Hepatocyte (in vitro differentiated cells): Measurements from ENCODE around the gene TMEM19. TPM values are rescaled to one million over a fixed set of nuclear protein-coding genes. Genes with fewer than 3 reads are reported as not detected.

Source experiments
- DNase-seq: peaks from one replicate; pipeline ENCODE4 v3.0.0-alpha.2; 2016; ENCODE audit warnings: low spot score
- H2AFZ ChIP-seq: fragments of 200-600 bp; sonication (generic); 2 replicates; pipeline ENCODE4 v1.6.0; 2016; ENCODE audit warnings: antibody characterized with exemption, mild to moderate bottlenecking
- H3K27ac ChIP-seq: fragments of 200-600 bp; sonication (generic); 2 replicates; pipeline ENCODE4 v1.5.1; 2016; ENCODE audit warnings: mild to moderate bottlenecking
- H3K27me3 ChIP-seq: fragments of 200-600 bp; sonication (generic); 2 replicates; pipeline ENCODE4 v1.6.1; 2016
- H3K36me3 ChIP-seq: fragments of 200-600 bp; sonication (generic); replicated peaks from 2 replicates; pipeline ENCODE4 v1.5.1; 2016; ENCODE audit warnings: low read depth; ENCODE audit not compliant: insufficient read depth
- H3K4me1 ChIP-seq: fragments of 200-600 bp; sonication (generic); 2 replicates; pipeline ENCODE4 v1.5.1; 2016; ENCODE audit warnings: mild to moderate bottlenecking, moderate library complexity; ENCODE audit not compliant: insufficient read depth
- H3K4me2 ChIP-seq: fragments of 200-600 bp; sonication (generic); 2 replicates; pipeline ENCODE4 v1.6.0; 2016
- H3K4me3 ChIP-seq: fragments of 200-600 bp; sonication (generic); 2 replicates; pipeline ENCODE4 v1.5.1; 2016; ENCODE audit warnings: mild to moderate bottlenecking
- H3K79me2 ChIP-seq: fragments of 200-600 bp; sonication (generic); 2 replicates; pipeline ENCODE4 v1.6.0; 2017; ENCODE audit warnings: mild to moderate bottlenecking
- H3K9me2 ChIP-seq: fragments of 200-600 bp; sonication (generic); replicated peaks from 2 replicates; pipeline ENCODE4 v1.6.0; 2017; ENCODE audit warnings: mild to moderate bottlenecking; ENCODE audit not compliant: insufficient read depth
- H3K9me3 ChIP-seq: fragments of 200-600 bp; sonication (generic); 2 replicates; pipeline ENCODE4 v1.5.1; 2016; ENCODE audit warnings: low read depth, mild to moderate bottlenecking
- H4K20me1 ChIP-seq: fragments of 200-600 bp; sonication (generic); 2 replicates; pipeline ENCODE4 v1.6.0; 2016; ENCODE audit warnings: mild to moderate bottlenecking; ENCODE audit not compliant: insufficient read depth, poor library complexity, severe bottlenecking
- EZH2 ChIP-seq: fragments of 200-600 bp; sonication (generic); IDR thresholded peaks from 2 replicates; pipeline ENCODE4 v1.6.1; 2016; ENCODE audit warnings: antibody characterized with exemption, mild to moderate bottlenecking, borderline replicate concordance
- EZH2phosphoT487 ChIP-seq: fragments of 200-600 bp; sonication (generic); IDR thresholded peaks from one replicate; pipeline ENCODE4 v1.6.1; 2018; ENCODE audit warnings: antibody characterized with exemption, mild to moderate bottlenecking, low read depth, moderate library complexity; ENCODE audit not compliant: unreplicated experiment, severe bottlenecking
- WGBS: methylation state at CpG from one replicate; pipeline ENCODE4 v1.1.6; 2016; ENCODE audit warnings: low lambda C conversion rate; ENCODE audit errors: missing lambda C conversion rate; 5-methylcytosine and 5-hydroxymethylcytosine counted together
- polyA plus RNA-seq: library from polyadenylated mRNA; unstranded; fragments of >200 nt; fragmentation: Nextera tagmentation; extraction: Ambion mirVana; gene quantifications from 2 replicates; pipeline ENCODE4 v1.2.1, GENCODE V29; 2016
- total RNA-seq: library from RNA; depleted of rRNA; stranded (reverse); fragments of >200 nt; gene quantifications from 2 replicates; pipeline ENCODE4 v1.2.3, GENCODE V29; 2014
- TF ChIP-seq, protein P1 (sequence below): fragments of 200-600 bp; sonication (generic); IDR thresholded peaks from 2 replicates; pipeline ENCODE4 v1.5.1; 2016; ENCODE audit warnings: antibody characterized with exemption, mild to moderate bottlenecking; ENCODE audit not compliant: poor library complexity

TMEM19 gene
- total and polyA plus RNA-seq, 2 experiments from 2014 or later = 24.1 to 24.8 TPM

DNA sequence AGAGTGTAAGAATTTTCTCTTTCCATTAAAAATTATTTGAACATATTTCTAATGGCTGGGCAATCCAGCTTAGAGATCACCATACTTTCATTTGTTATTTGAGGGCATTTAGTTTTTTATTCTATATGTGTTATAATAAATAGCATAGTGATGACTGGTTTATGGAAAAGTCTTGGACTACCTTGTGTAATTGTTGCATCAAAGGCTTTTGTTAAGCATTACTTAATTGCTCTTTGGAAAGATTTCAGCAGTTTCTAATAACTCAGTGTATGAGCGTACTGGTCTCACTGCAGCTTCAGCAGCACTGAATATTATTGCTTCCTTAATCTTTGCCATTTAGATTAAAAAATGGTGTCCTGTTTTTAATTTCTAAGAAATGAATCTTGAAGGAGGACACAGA is 22.8 kb downstream of the TMEM19 start:
- WGBS = 94% methylated on average over 1 of the region's 1 CpG
- Histone ChIP-seq H4K20me1 (no peaks in the 10 kb centered on the region), H3K36me3 (no peaks in the 10 kb centered on the region), H2AFZ (no peak overlapping the region), H3K4me1 (no peaks in the 10 kb centered on the region), H3K79me2 (no peaks in the 10 kb centered on the region), H3K4me3 (no peak overlapping the region), H3K4me2 (no peak overlapping the region), H3K27ac (no peak overlapping the region), H3K27me3 (no peaks in the 10 kb centered on the region), H3K9me3 (no peaks in the 10 kb centered on the region), H3K9me2 (no peaks in the 10 kb centered on the region)
- DNase-seq = no peak
- TF ChIP-seq EZH2phosphoT487 (no peak), EZH2 (no peak)
- TF ChIP-seq, protein P1, sequence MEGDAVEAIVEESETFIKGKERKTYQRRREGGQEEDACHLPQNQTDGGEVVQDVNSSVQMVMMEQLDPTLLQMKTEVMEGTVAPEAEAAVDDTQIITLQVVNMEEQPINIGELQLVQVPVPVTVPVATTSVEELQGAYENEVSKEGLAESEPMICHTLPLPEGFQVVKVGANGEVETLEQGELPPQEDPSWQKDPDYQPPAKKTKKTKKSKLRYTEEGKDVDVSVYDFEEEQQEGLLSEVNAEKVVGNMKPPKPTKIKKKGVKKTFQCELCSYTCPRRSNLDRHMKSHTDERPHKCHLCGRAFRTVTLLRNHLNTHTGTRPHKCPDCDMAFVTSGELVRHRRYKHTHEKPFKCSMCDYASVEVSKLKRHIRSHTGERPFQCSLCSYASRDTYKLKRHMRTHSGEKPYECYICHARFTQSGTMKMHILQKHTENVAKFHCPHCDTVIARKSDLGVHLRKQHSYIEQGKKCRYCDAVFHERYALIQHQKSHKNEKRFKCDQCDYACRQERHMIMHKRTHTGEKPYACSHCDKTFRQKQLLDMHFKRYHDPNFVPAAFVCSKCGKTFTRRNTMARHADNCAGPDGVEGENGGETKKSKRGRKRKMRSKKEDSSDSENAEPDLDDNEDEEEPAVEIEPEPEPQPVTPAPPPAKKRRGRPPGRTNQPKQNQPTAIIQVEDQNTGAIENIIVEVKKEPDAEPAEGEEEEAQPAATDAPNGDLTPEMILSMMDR = no peak

DNA sequence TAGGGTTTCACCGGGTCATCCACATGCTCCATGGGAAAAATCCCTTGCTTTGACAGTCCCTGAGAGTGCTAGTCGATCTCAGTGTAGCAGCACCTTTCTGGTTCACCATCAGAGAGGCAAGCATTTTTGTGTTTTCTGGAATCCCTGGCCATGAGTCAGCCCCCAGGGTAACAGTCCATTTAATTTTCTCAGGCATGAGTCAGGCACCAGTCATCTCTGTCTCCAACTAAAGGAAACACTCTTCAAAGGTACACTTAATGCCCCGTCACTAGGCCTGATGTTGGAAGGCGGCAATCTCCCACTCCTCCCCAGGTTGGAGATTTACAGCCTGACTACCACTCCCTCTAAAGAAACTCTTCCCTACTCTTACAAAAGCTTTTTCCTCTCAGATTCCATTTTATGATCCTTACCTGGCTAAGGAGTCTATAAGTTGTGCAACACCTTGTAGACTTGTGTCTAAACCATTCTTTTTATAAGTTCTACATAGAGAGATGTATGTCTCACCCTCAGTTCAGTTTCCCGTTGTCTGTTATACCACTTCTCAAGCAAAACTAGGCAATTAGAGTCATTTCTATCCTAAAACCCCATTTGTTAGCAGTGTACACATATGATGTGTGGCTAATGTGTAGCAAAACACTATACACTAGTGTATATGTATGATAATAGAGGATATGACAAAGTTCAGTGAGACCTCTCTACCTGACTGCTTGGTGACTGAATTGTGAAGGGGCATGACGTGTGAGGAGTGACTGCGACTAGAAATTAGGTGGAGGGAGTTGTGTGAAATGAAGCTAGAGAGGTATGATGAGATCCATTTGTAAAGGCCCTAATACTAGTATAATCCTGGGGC is 24.6 kb downstream of the TMEM19 start:
- no peak overlapping the region for H2AFZ ChIP-seq

DNA sequence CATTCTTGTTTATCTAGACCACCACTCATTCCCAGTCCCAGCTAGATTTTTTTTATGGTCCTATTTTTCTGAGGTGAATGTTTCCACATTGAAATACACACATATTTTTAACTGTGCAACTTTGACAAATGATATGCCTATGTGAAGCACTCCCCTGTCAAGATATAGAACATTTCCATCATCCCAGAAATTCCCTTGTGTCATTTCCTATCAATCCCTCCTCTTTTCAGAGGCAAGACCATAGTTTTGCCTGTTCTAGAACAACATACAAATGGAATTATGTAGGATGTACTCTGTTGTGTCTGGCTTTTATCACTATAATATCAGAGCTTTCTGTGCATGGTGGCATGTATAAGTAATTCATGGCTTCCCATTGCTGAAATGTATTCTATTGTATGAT is 32.7 kb downstream of the TMEM19 start:
- Histone ChIP-seq H4K20me1 (no peaks in the 10 kb centered on the region), H3K4me2 (no peak overlapping the region), H3K9me3 (no peaks in the 10 kb centered on the region), H3K27me3 (no peaks in the 10 kb centered on the region), H2AFZ (no peak overlapping the region), H3K27ac (no peak overlapping the region), H3K36me3 (no peaks in the 10 kb centered on the region), H3K79me2 (no peaks in the 10 kb centered on the region), H3K9me2 (no peaks in the 10 kb centered on the region), H3K4me3 (no peak overlapping the region), H3K4me1 (no peaks in the 10 kb centered on the region)
- no peak for DNase-seq
- no peak for TF ChIP-seq EZH2phosphoT487
- TF ChIP-seq EZH2 = no peak
- TF ChIP-seq, protein P1 = no peak

More for the DNA sequence above, 24.6 kb downstream of the TMEM19 start:
- Histone ChIP-seq H3K27ac (peak overlapping the region; percentile 90), H3K4me3 (no peak overlapping the region), H3K36me3 (no peaks in the 10 kb centered on the region), H3K4me1 (no peaks in the 10 kb centered on the region), H3K79me2 (no peaks in the 10 kb centered on the region), H3K4me2 (peak overlapping the region; percentile 27), H3K27me3 (no peaks in the 10 kb centered on the region), H3K9me3 (no peaks in the 10 kb centered on the region), H4K20me1 (no peaks in the 10 kb centered on the region), H3K9me2 (no peaks in the 10 kb centered on the region)
- peak; percentile 64 for DNase-seq
- WGBS = 74% methylated on average over 7 of the region's 7 CpGs
- TF ChIP-seq, protein P1 = no peak
- TF ChIP-seq EZH2 (no peak), EZH2phosphoT487 (no peak)
